ENCODE data around the gene NEU2. TPM values are rescaled to one million over a fixed set of nuclear protein-coding genes. Genes with fewer than 3 reads are reported as not detected.

The NEU2 gene
- total and polyA plus RNA-seq, 2 of the 13 experiments (the other 11 are each of a cell fraction or from before 2014, with no cell fraction given), result not detected

DNA sequence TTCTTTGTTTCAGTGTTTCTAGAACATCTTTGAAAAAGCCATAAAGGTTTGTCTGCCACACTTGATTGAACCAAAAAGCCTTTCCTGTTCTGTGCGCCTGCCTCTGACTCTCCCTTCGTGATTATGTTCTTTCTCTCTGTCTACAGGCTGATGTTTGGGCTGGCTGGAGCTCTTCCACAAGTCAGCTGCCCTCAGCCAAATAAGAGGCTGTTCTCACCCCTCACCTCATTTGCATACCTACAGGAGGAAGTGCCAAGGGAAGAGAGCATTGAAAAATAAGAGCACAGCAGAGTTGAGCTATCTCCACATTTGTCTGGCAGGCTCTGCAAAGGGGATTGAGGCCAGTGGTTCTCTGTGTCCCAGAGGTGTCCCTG, 43.5 kb downstream of the NEU2 start (continued):
- TF ChIP-seq ZNF652 (CRISPR knock-in tag; IDR thresholded peaks at IDR 0.05; ENCODE audit: borderline replicate concordance, low read depth), result no peak
- TF ChIP-seq ZNF615 (CRISPR knock-in tag; IDR thresholded peaks at IDR 0.05; ENCODE audit: borderline replicate concordance), result no peak
- no peak for TF ChIP-seq FOXJ3 (CRISPR knock-in tag; IDR thresholded peaks at IDR 0.05; ENCODE audit: borderline replicate concordance)
- no peak for TF ChIP-seq MAFK (conservative IDR thresholded peaks at IDR 0.05 in 1 of 2, IDR thresholded peaks at IDR 0.05 in 1 of 2; ENCODE audit: low read length in 2 of 2)
- TF ChIP-seq ZNF607 (CRISPR knock-in tag; IDR thresholded peaks at IDR 0.05; ENCODE audit: borderline replicate concordance), result no peak
- TF ChIP-seq TBX3 (IDR thresholded peaks at IDR 0.05; ENCODE audit: borderline replicate concordance), result no peak
- no peak for TF ChIP-seq ISX (CRISPR knock-in tag; conservative IDR thresholded peaks at IDR 0.05)

DNA sequence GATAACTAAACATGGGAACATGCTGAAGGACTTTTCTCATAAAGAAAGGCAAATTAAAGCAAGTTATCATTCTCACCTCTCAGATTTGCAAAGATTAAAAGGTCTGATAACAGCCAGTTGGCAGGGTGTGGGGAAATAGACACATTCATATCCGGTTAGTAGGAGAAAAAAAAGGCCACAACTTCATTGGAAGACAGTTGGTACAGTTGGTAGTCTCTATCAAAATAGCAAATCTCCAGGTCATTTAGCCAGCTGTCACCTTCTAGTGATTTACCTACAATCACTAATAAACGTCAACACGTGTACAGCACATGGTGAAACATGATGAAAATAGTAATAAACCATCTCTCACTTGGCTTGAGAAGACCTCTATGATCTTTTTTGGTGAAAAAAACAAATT, 44.3 kb downstream of the NEU2 start:
- Histone ChIP-seq H3K9ac (ENCODE audit: insufficient read depth, low read depth, low read length) (no peak overlapping the region), H3K36me3 (replicated peaks in 1 of 2; ENCODE audit: control insufficient read depth in 1 of 2, insufficient read depth in 2 of 2, low read length in 2 of 2) (peaks cover 3 to 17% of the 10 kb centered on the region in 2 experiments; a peak in 3 of 5 replicates), H3K4me1 (ENCODE audit: insufficient read depth, low read length) (peaks cover 16% of the 10 kb centered on the region), H3K79me2 (ENCODE audit: insufficient read depth, low read length) (no peaks in the 10 kb centered on the region), H3K9me3 (ENCODE audit: low read length) (peaks cover 3% of the 10 kb centered on the region), H3K27me3 (ENCODE audit: control insufficient read depth in 1 of 2, insufficient read depth in 2 of 2, low read length in 2 of 2) (no peaks in the 10 kb centered on the region), H3K4me3 (replicated peaks in 1 of 3; ENCODE audit: insufficient read depth in 1 of 3, low read depth in 2 of 3, low read length in 3 of 3) (no peak overlapping the region), H3K27ac (ENCODE audit: extremely low read length, insufficient read depth, low read length) (no peak overlapping the region), H2AFZ (ENCODE audit: low read length) (no peak overlapping the region), H3K4me2 (ENCODE audit: low read depth, low read length) (no peak overlapping the region), H4K20me1 (ENCODE audit: insufficient read depth, low read length) (no peaks in the 10 kb centered on the region)
- no peak for DNase-seq (ENCODE audit: low spot score)
- intact Hi-C loops (cut with micrococcal nuclease; ENCODE audit: unreplicated experiment) (no loop called here), in situ Hi-C loops (cut with HindIII; ENCODE audit: extremely low pct_ligation_motif_present, low pct_unique_long_range_greater_than_20kb) (no loop called here)
- no peak for ATAC-seq
- POLR2A ChIA-PET, result no interaction called here
- CTCF ChIA-PET (ENCODE audit: low intra/inter-chr PET ratio, low total read pairs), result no interaction called here
- BruUV-seq (replicated peaks), result no TSS peak
- FAIRE-seq, result no peak
- TF ChIP-seq, protein P1, sequence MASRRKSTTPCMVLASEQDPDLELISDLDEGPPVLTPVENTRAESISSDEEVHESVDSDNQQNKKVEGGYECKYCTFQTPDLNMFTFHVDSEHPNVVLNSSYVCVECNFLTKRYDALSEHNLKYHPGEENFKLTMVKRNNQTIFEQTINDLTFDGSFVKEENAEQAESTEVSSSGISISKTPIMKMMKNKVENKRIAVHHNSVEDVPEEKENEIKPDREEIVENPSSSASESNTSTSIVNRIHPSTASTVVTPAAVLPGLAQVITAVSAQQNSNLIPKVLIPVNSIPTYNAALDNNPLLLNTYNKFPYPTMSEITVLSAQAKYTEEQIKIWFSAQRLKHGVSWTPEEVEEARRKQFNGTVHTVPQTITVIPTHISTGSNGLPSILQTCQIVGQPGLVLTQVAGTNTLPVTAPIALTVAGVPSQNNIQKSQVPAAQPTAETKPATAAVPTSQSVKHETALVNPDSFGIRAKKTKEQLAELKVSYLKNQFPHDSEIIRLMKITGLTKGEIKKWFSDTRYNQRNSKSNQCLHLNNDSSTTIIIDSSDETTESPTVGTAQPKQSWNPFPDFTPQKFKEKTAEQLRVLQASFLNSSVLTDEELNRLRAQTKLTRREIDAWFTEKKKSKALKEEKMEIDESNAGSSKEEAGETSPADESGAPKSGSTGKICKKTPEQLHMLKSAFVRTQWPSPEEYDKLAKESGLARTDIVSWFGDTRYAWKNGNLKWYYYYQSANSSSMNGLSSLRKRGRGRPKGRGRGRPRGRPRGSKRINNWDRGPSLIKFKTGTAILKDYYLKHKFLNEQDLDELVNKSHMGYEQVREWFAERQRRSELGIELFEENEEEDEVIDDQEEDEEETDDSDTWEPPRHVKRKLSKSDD (CRISPR knock-in tag; IDR thresholded peaks at IDR 0.05; ENCODE audit: low read depth), result no peak
- TF ChIP-seq, protein P2, sequence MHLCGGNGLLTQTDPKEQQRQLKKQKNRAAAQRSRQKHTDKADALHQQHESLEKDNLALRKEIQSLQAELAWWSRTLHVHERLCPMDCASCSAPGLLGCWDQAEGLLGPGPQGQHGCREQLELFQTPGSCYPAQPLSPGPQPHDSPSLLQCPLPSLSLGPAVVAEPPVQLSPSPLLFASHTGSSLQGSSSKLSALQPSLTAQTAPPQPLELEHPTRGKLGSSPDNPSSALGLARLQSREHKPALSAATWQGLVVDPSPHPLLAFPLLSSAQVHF (CRISPR knock-in tag; IDR thresholded peaks at IDR 0.05), result no peak
- TF ChIP-seq, protein P3, sequence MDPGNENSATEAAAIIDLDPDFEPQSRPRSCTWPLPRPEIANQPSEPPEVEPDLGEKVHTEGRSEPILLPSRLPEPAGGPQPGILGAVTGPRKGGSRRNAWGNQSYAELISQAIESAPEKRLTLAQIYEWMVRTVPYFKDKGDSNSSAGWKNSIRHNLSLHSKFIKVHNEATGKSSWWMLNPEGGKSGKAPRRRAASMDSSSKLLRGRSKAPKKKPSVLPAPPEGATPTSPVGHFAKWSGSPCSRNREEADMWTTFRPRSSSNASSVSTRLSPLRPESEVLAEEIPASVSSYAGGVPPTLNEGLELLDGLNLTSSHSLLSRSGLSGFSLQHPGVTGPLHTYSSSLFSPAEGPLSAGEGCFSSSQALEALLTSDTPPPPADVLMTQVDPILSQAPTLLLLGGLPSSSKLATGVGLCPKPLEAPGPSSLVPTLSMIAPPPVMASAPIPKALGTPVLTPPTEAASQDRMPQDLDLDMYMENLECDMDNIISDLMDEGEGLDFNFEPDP (CRISPR knock-in tag; conservative IDR thresholded peaks at IDR 0.05), result no peak
- TF ChIP-seq, protein P4, sequence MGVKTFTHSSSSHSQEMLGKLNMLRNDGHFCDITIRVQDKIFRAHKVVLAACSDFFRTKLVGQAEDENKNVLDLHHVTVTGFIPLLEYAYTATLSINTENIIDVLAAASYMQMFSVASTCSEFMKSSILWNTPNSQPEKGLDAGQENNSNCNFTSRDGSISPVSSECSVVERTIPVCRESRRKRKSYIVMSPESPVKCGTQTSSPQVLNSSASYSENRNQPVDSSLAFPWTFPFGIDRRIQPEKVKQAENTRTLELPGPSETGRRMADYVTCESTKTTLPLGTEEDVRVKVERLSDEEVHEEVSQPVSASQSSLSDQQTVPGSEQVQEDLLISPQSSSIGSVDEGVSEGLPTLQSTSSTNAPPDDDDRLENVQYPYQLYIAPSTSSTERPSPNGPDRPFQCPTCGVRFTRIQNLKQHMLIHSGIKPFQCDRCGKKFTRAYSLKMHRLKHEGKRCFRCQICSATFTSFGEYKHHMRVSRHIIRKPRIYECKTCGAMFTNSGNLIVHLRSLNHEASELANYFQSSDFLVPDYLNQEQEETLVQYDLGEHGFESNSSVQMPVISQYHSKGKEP (CRISPR knock-in tag; IDR thresholded peaks at IDR 0.05), result no peak
- no peak for TF ChIP-seq ZIK1 (CRISPR knock-in tag; IDR thresholded peaks at IDR 0.05; ENCODE audit: borderline replicate concordance, low read depth)
- no peak for TF ChIP-seq NBN (conservative IDR thresholded peaks at IDR 0.05)
- TF ChIP-seq ZSCAN22 (CRISPR knock-in tag; IDR thresholded peaks at IDR 0.05), result no peak
- no peak for TF ChIP-seq ZNF17 (CRISPR knock-in tag; IDR thresholded peaks at IDR 0.05)
- TF ChIP-seq ZNF331 (CRISPR knock-in tag; IDR thresholded peaks at IDR 0.05), result no peak
- 94% methylated on average over 3 of the region's 3 CpGs for WGBS (ENCODE audit: low lambda C conversion rate)

All from HepG2 (cell line).